SK-N-SH (cell line): ENCODE measurements around the gene RFTN1. TPM values are rescaled to one million over a fixed set of nuclear protein-coding genes. Genes with fewer than 3 reads are reported as not detected.

Source experiments
- CTCF ChIA-PET: fragments of 300-600, 350-600 bp; formaldehyde crosslinking; extraction: SDS; loops from one replicate; lab custom pipeline; 2021; lab: Yijun Ruan, JAX
- POLR2A ChIA-PET: fragments of 350-600 bp; sonication (Branson Sonifier 250); formaldehyde crosslinking; extraction: SDS; loops from one replicate; lab custom pipeline; 2020; ENCODE audit warnings: antibody characterized with exemption, inconsistent platforms; lab: Yijun Ruan, JAX
- DNase-seq: peaks from one replicate; pipeline ENCODE4 v3.0.0; 2012
- H2AFZ ChIP-seq: fragments of 200-600 bp; sonication (generic); 2 replicates; pipeline ENCODE4 v1.8.1; 2016; ENCODE audit warnings: antibody characterized with exemption, mild to moderate bottlenecking, low read depth
- H3F3A ChIP-seq: fragments of 200-600 bp; sonication (generic); replicated peaks from 2 replicates; pipeline ENCODE3; 2016; ENCODE audit warnings: antibody characterized with exemption, mild to moderate bottlenecking; ENCODE audit not compliant: insufficient read depth
- H3K27ac ChIP-seq, 2 experiments: fragments of 200-500 bp in 1 of 2; fragments of 200-600 bp in 1 of 2; sonication (Bioruptor generic) in 1 of 2; sonication (generic), shearing (Covaris generic) in 1 of 2; 2 replicates each; pipeline versions ENCODE4 v1.5.1 to v1.6.1; 2014 to 2016; ENCODE audit warnings: low read depth in 2 of 2, inconsistent platforms in 1 of 2, low read length in 1 of 2, mild to moderate bottlenecking in 1 of 2, mixed read lengths in 1 of 2
- H3K27me3 ChIP-seq: fragments of 200-600 bp; sonication (generic), shearing (Covaris generic); 2 replicates; pipeline ENCODE4 v1.6.1; 2016; ENCODE audit warnings: mixed run types; ENCODE audit not compliant: insufficient read depth
- H3K36me3 ChIP-seq, 2 experiments: fragments of 200-500 bp in 1 of 2; fragments of 200-600 bp in 1 of 2; sonication (Bioruptor generic) in 1 of 2; sonication (generic) in 1 of 2; replicated peaks in 1 of 2; 2 replicates each; pipeline versions ENCODE3 to v1.5.1; 2014 to 2016; ENCODE audit warnings: low read length in 1 of 2, mild to moderate bottlenecking in 1 of 2; ENCODE audit not compliant: insufficient read depth in 2 of 2, control insufficient read depth in 1 of 2
- H3K4me1 ChIP-seq, 2 experiments: fragments of 200-500 bp in 1 of 2; fragments of 200-600 bp in 1 of 2; sonication (Bioruptor generic) in 1 of 2; sonication (generic), shearing (Covaris generic) in 1 of 2; 2 replicates each; pipeline versions ENCODE4 v1.5.1 to v1.6.1; 2014 to 2016; ENCODE audit warnings: low read depth in 1 of 2, low read length in 1 of 2, mixed run types in 1 of 2; ENCODE audit not compliant: insufficient read depth in 2 of 2, control insufficient read depth in 1 of 2
- H3K4me2 ChIP-seq: fragments of 200-600 bp; sonication (generic), shearing (Covaris generic); 2 replicates; pipeline ENCODE4 v1.6.1; 2017; ENCODE audit warnings: mixed run types
- H3K4me3 ChIP-seq, 2 experiments: fragments of 200-500 bp in 1 of 2; fragments of 200-600 bp in 1 of 2; sonication (Bioruptor generic) in 1 of 2; sonication (generic), shearing (Covaris generic) in 1 of 2; 2 replicates each; pipeline versions ENCODE4 v1.5.1 to v1.8.1; 2014 to 2016; ENCODE audit warnings: low read depth in 2 of 2, inconsistent platforms in 1 of 2, low read length in 1 of 2, mild to moderate bottlenecking in 1 of 2, mixed read lengths in 1 of 2, moderate library complexity in 1 of 2
- H3K79me2 ChIP-seq: fragments of 200-600 bp; sonication (generic); 2 replicates; pipeline ENCODE4 v1.8.1; 2017; ENCODE audit warnings: mild to moderate bottlenecking; ENCODE audit not compliant: insufficient read depth
- H3K9ac ChIP-seq: fragments of 200-600 bp; sonication (generic); 2 replicates; pipeline ENCODE4 v1.6.1; 2017; ENCODE audit warnings: mixed run types
- H3K9me2 ChIP-seq: fragments of 200-600 bp; sonication (generic); 2 replicates; pipeline ENCODE4 v1.6.1; 2017; ENCODE audit warnings: mixed run types
- H3K9me3 ChIP-seq: fragments of 200-600 bp; sonication (generic); 2 replicates; pipeline ENCODE4 v1.6.1; 2017; ENCODE audit warnings: mixed run types, mild to moderate bottlenecking, moderate library complexity
- H4K20me1 ChIP-seq: fragments of 200-600 bp; sonication (generic); 2 replicates; pipeline ENCODE4 v1.6.1; 2017; ENCODE audit warnings: mild to moderate bottlenecking, mixed run types; ENCODE audit not compliant: insufficient read depth
- ELF1 ChIP-seq: IDR thresholded peaks from 2 replicates; pipeline ENCODE4 v1.4.0; 2012
- EP300 ChIP-seq, 2 experiments: IDR thresholded peaks; 2 replicates each; pipeline versions ENCODE4 v1.4.0 to v1.6.1; 2012; ENCODE audit warnings: borderline replicate concordance in 1 of 2, low read depth in 1 of 2, low read length in 1 of 2
- EZH2phosphoT487 ChIP-seq: fragments of 200-600 bp; sonication (generic); IDR thresholded peaks from 2 replicates; pipeline ENCODE4 v1.6.1; 2017; ENCODE audit warnings: low read depth, mixed run types, mild to moderate bottlenecking, antibody characterized with exemption, moderate library complexity, borderline replicate concordance
- FOXM1 ChIP-seq: IDR thresholded peaks from 2 replicates; pipeline ENCODE4 v1.4.0; 2012; ENCODE audit warnings: low read depth, mild to moderate bottlenecking
- GATA2 ChIP-seq: sonication (generic); formaldehyde crosslinking; IDR thresholded peaks from 2 replicates; pipeline ENCODE4 v1.5.0; 2020; ENCODE audit warnings: mild to moderate bottlenecking, missing genetic modification reagents
- IRF3 ChIP-seq: fragments of 150-350 bp; IDR thresholded peaks from 2 replicates; pipeline ENCODE4 v1.6.1; 2016; ENCODE audit warnings: mild to moderate bottlenecking, low read depth, low read length
- MAX ChIP-seq: IDR thresholded peaks from 2 replicates; pipeline ENCODE4 v1.4.0; 2012; ENCODE audit warnings: low read depth
- MEF2A ChIP-seq: IDR thresholded peaks from 2 replicates; pipeline ENCODE4 v1.4.0; 2012; ENCODE audit warnings: low read depth, borderline replicate concordance
- NRF1 ChIP-seq: IDR thresholded peaks from 2 replicates; pipeline ENCODE4 v1.6.1; 2012; ENCODE audit warnings: low read depth, mild to moderate bottlenecking, low read length
- PBX3 ChIP-seq: IDR thresholded peaks from 2 replicates; pipeline ENCODE4; 2012
- POLR2AphosphoS5 ChIP-seq: IDR thresholded peaks from 2 replicates; pipeline ENCODE4 v1.6.1; 2012; ENCODE audit warnings: low read depth, low read length
- RCOR1 ChIP-seq: fragments of 150-350 bp; IDR thresholded peaks from 2 replicates; pipeline ENCODE4 v1.6.1; 2017; ENCODE audit warnings: antibody characterized with exemption, low read length
- RFX5 ChIP-seq: IDR thresholded peaks from 2 replicates; pipeline ENCODE4 v1.6.1; 2012; ENCODE audit warnings: mild to moderate bottlenecking, improper control_type of control experiment, low read length
- SIN3A ChIP-seq: IDR thresholded peaks from 2 replicates; pipeline ENCODE4 v1.6.1; 2012; ENCODE audit warnings: low read depth, mild to moderate bottlenecking, low read length, moderate library complexity, borderline replicate concordance
- SMC3 ChIP-seq: IDR thresholded peaks from 2 replicates; pipeline ENCODE4 v1.6.1; 2012; ENCODE audit warnings: low read depth, low read length, improper control_type of control experiment
- TAF1 ChIP-seq: IDR thresholded peaks from 2 replicates; pipeline ENCODE4 v1.6.1; 2012; ENCODE audit warnings: low read depth, mild to moderate bottlenecking, low read length, moderate library complexity, borderline replicate concordance
- TEAD4 ChIP-seq: IDR thresholded peaks from 2 replicates; pipeline ENCODE4 v1.4.0; 2012; ENCODE audit warnings: mild to moderate bottlenecking, borderline replicate concordance; ENCODE audit not compliant: insufficient read depth
- USF1 ChIP-seq: IDR thresholded peaks from 2 replicates; pipeline ENCODE4 v1.4.0; 2012; ENCODE audit warnings: low read depth, borderline replicate concordance
- USF2 ChIP-seq: fragments of 150-350 bp; IDR thresholded peaks from 2 replicates; pipeline ENCODE4 v1.6.1; 2017; ENCODE audit warnings: antibody characterized with exemption, low read length, low read depth, borderline replicate concordance
- ZBTB33 ChIP-seq: IDR thresholded peaks from 2 replicates; pipeline ENCODE4 v1.4.0; 2012; ENCODE audit warnings: low read depth, borderline replicate concordance
- WGBS: methylation state at CpG from one replicate; pipeline ENCODE4 v1.1.6; 2017; ENCODE audit warnings: low lambda C conversion rate; 5-methylcytosine and 5-hydroxymethylcytosine counted together
- polyA plus RNA-seq, 3 experiments: library from polyadenylated mRNA; depleted of rRNA; stranded (reverse); fragments of >200 nt; gene quantifications; 2 replicates each; pipeline ENCODE4 v1.2.3, GENCODE V29; 2012

Gene RFTN1
- polyA plus RNA-seq, 1 of the 3 experiments (the other 2 are of a cell fraction), result 21.2 TPM

GRCh38 chr3:16430717-16431630 is 82.5 kb downstream of the RFTN1 start:
- ChIA-PET POLR2A (interaction anchor here (0.7 kb wide), 1 partner anchor 81 kb away, joined by 3 read pairs; no protein-coding TSS in a partner anchor), CTCF (no interaction called here)

More at GRCh38 chr3:16430717-16431630, 82.5 kb downstream of the RFTN1 start:
- H3K9ac ChIP-seq, result no peak overlapping the region
- peaks cover 4 to 10% of the 10 kb centered on the region in 2 experiments; a peak in 2 of 4 replicates for H3K4me1 ChIP-seq
- no peak overlapping the region for H2AFZ ChIP-seq
- H3K27me3 ChIP-seq, result no peaks in the 10 kb centered on the region
- TF ChIP-seq ELF1 (no peak), MEF2A (no peak), SIN3A (no peak), IRF3 (no peak), RCOR1 (no peak), EP300 (IDR thresholded peaks at IDR 0.05; ENCODE audit: borderline replicate concordance in 1 of 2, low read depth in 1 of 2, low read length in 1 of 2) (no peak), FOXM1 (no peak), NRF1 (no peak), GATA2 (CRISPR knock-in tag) (no peak), POLR2AphosphoS5 (no peak), EZH2phosphoT487 (no peak), TAF1 (no peak), USF2 (no peak), MAX (no peak), ZBTB33 (no peak), RFX5 (no peak), USF1 (no peak), PBX3 (no peak), SMC3 (no peak), TEAD4 (no peak)
- no peak overlapping the region for H3K4me3 ChIP-seq
- no peak overlapping the region for H3K27ac ChIP-seq
- peaks cover 9% of the 10 kb centered on the region; the same call in 1 of the 2 replicates for H3K79me2 ChIP-seq
- no peaks in the 10 kb centered on the region for H3K9me3 ChIP-seq
- no peaks in the 10 kb centered on the region for H3F3A ChIP-seq
- no peak for DNase-seq
- H3K9me2 ChIP-seq, result no peaks in the 10 kb centered on the region
- H3K36me3 ChIP-seq, result peaks cover 6 to 7% of the 10 kb centered on the region in 2 experiments
- no peaks in the 10 kb centered on the region for H4K20me1 ChIP-seq
- H3K4me2 ChIP-seq, result no peak overlapping the region
- WGBS, result 88% methylated on average over 10 of the region's 11 CpGs
